ENCODE data around the gene IL21R.
A peak's percentile ranks its signal among the peaks of the same experiment; 100 is the strongest.

The IL21R gene

GRCh38 chr16:27439271-27440018 is 37.5 kb downstream of the IL21R start:
- Histone ChIP-seq H3K27me3 (replicated peaks) (no peaks in the 10 kb centered on the region), H3K36me3 (replicated peaks) (no peaks in the 10 kb centered on the region), H3K27ac (no peak overlapping the region), H3K4me3 (ENCODE audit: low read depth, low read length) (no peak overlapping the region)
- no peak for TF ChIP-seq CTCF (IDR thresholded peaks at IDR 0.05; ENCODE audit: low read depth, low read length, missing control alignments)
- DNase-seq, result no peak
- in situ Hi-C loops (cut with HindIII; ENCODE audit: low pct_ligation_motif_present, low sequenced_read_pairs), result no loop called here

DNA sequence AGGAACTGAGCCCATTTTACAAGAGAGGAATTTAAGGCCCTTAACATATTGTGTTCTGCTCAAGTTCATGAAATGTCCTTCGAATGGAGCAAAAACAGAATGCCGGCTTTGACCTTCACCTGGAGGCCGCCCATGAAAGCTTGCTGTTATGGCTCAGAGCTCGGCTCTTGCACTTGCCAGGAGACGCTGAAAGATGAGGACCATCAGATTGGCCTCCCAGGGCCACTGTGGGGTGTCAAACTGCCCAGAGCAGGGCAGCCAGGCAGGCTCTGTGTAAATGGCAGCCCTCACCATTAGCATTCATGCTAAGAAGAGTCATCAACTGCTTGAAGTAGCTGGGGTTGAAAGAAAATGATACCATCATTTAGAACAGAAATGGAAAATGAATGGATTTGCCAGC is 39.3 kb downstream of the IL21R start:
- DNase-seq, result no peak
- H3K36me3 ChIP-seq (replicated peaks), result no peaks in the 10 kb centered on the region
- no peak overlapping the region for H3K4me3 ChIP-seq (ENCODE audit: low read depth, low read length)
- H3K27me3 ChIP-seq (replicated peaks), result no peaks in the 10 kb centered on the region
- TF ChIP-seq CTCF (IDR thresholded peaks at IDR 0.05; ENCODE audit: low read depth, low read length, missing control alignments), result no peak
- in situ Hi-C loops (cut with HindIII; ENCODE audit: low pct_ligation_motif_present, low sequenced_read_pairs), result no loop called here
- no peak overlapping the region for H3K27ac ChIP-seq

- in situ Hi-C loops (cut with HindIII; ENCODE audit: low pct_ligation_motif_present, low sequenced_read_pairs), result no loop called here
- TF ChIP-seq CTCF (IDR thresholded peaks at IDR 0.05; ENCODE audit: low read depth, low read length, missing control alignments), result no peak
- Histone ChIP-seq H3K27me3 (replicated peaks) (no peaks in the 10 kb centered on the region), H3K36me3 (replicated peaks) (no peaks in the 10 kb centered on the region), H3K27ac (no peak overlapping the region), H3K4me3 (ENCODE audit: low read depth, low read length) (no peak overlapping the region)
- no peak for DNase-seq
These were observed 40.0 kb downstream of the IL21R start for GRCh38 chr16:27441998-27442397.

GRCh38 chr16:27444015-27444414 is 42.0 kb downstream of the IL21R start:
- no peak for TF ChIP-seq CTCF (IDR thresholded peaks at IDR 0.05; ENCODE audit: low read depth, low read length, missing control alignments)
- Histone ChIP-seq H3K4me3 (ENCODE audit: low read depth, low read length) (no peak overlapping the region), H3K27me3 (replicated peaks) (no peaks in the 10 kb centered on the region), H3K27ac (no peak overlapping the region), H3K36me3 (replicated peaks) (no peaks in the 10 kb centered on the region)
- in situ Hi-C loops (cut with HindIII; ENCODE audit: low pct_ligation_motif_present, low sequenced_read_pairs), result no loop called here
- DNase-seq, result peak; percentile 70

GRCh38 chr16:27444470-27444869 is 42.5 kb downstream of the IL21R start:
- in situ Hi-C loops (cut with HindIII; ENCODE audit: low pct_ligation_motif_present, low sequenced_read_pairs), result no loop called here
- Histone ChIP-seq H3K36me3 (replicated peaks) (no peaks in the 10 kb centered on the region), H3K4me3 (ENCODE audit: low read depth, low read length) (no peak overlapping the region), H3K27ac (no peak overlapping the region), H3K27me3 (replicated peaks) (no peaks in the 10 kb centered on the region)
- TF ChIP-seq CTCF (IDR thresholded peaks at IDR 0.05; ENCODE audit: low read depth, low read length, missing control alignments), result no peak
- no peak for DNase-seq
